K562 (cell line): ENCODE results near the gene ERCC4. TPM values are rescaled to one million over a fixed set of nuclear protein-coding genes. Genes with fewer than 3 reads are reported as not detected.

Source experiments
- HCFC1 ChIP-seq: IDR thresholded peaks from 2 replicates; pipeline ENCODE4 v1.6.1; 2012; ENCODE audit warnings: low read depth, low read length, improper control_type of control experiment
- HMG20A ChIP-seq: fragments of 450-650 bp; formaldehyde crosslinking; conservative IDR thresholded peaks from 2 replicates; pipeline ENCODE4 v1.4.0; 2020; ENCODE audit warnings: mild to moderate bottlenecking, mixed read lengths
- HNRNPK ChIP-seq: fragments of 200-400 bp; formaldehyde crosslinking; IDR thresholded peaks from one replicate; pipeline ENCODE4 v1.6.1; 2018; ENCODE audit warnings: mild to moderate bottlenecking, low read depth, low read length; ENCODE audit not compliant: poor library complexity, severe bottlenecking
- KAT7 ChIP-seq: sonication (generic); formaldehyde crosslinking; IDR thresholded peaks from 2 replicates; pipeline ENCODE4 v1.8.0; 2022; ENCODE audit warnings: missing genetic modification reagents, mild to moderate bottlenecking, borderline replicate concordance
- KDM2B ChIP-seq: fragments of 250-450 bp; sonication (Bioruptor Pico); IDR thresholded peaks from 2 replicates; pipeline ENCODE4 v1.8.0; 2021; ENCODE audit warnings: mild to moderate bottlenecking, moderate library complexity
- KHSRP ChIP-seq: fragments of 450-650 bp; IDR thresholded peaks from 2 replicates; pipeline ENCODE4 v1.6.1; 2017
- NR1H2 ChIP-seq: sonication (generic); formaldehyde crosslinking; IDR thresholded peaks from 2 replicates; pipeline ENCODE4 v1.4.0; 2020; ENCODE audit warnings: mild to moderate bottlenecking, missing genetic modification reagents
- PML ChIP-seq: IDR thresholded peaks from 2 replicates; pipeline ENCODE4 v1.6.1; 2012; ENCODE audit warnings: low read length, inconsistent platforms
- POLR3G ChIP-seq: IDR thresholded peaks from 2 replicates; pipeline ENCODE4 v1.6.1; 2011; ENCODE audit not compliant: insufficient read length, insufficient replicate concordance; ENCODE audit errors: extremely low read depth
- SNIP1 ChIP-seq: fragments of 450-650 bp; IDR thresholded peaks from 2 replicates; pipeline ENCODE4 v1.7.1; 2017; ENCODE audit warnings: low read depth, mild to moderate bottlenecking
- TAF9B ChIP-seq: fragments of 450-650 bp; IDR thresholded peaks from 2 replicates; pipeline ENCODE4 v1.6.1; 2018; ENCODE audit warnings: mild to moderate bottlenecking; ENCODE audit not compliant: partially characterized antibody
- U2AF2 ChIP-seq: fragments of 200-400 bp; formaldehyde crosslinking; optimal IDR thresholded peaks from 2 replicates; pipeline ENCODE3; 2017; ENCODE audit warnings: low read depth, mild to moderate bottlenecking, low read length
- ZNF174 ChIP-seq: fragments of 250-450 bp; sonication (Bioruptor Pico); IDR thresholded peaks from 2 replicates; pipeline ENCODE4 v1.4.0; 2020; ENCODE audit warnings: mild to moderate bottlenecking
- ZNF184 ChIP-seq: sonication (generic); formaldehyde crosslinking; IDR thresholded peaks from 2 replicates; pipeline ENCODE4 v1.5.0; 2020; ENCODE audit warnings: missing genetic modification reagents
- ZNF197 ChIP-seq: fragments of 200-800 bp; sonication (Bioruptor generic); IDR thresholded peaks from 2 replicates; pipeline ENCODE4 v1.6.1; 2016; ENCODE audit warnings: low read depth, missing genetic modification characterization, missing compliant biosample characterization
- ZNF280A ChIP-seq: fragments of 450-650 bp; IDR thresholded peaks from 2 replicates; pipeline ENCODE4 v1.6.1; 2018; ENCODE audit warnings: mild to moderate bottlenecking, low read depth; ENCODE audit not compliant: partially characterized antibody
- ZNF583 ChIP-seq: fragments of 250-450 bp; sonication (Bioruptor Pico); IDR thresholded peaks from 2 replicates; pipeline ENCODE4 v1.4.0; 2020
- polyA plus RNA-seq, 8 experiments: library from polyadenylated mRNA; depleted of rRNA in 4 of 8; stranded (reverse) in 5 of 8; unstranded in 3 of 8; fragments of >200 nt; fragmentation: Nextera tagmentation in 2 of 8; fragmentation: Illumina TruSeq in 1 of 8; extraction: Ambion mirVana in 2 of 8; extraction: Trizol in 1 of 8; gene quantifications; 2 replicates each; pipeline versions ENCODE4 v1.2.1 to v1.2.3, GENCODE V29; 2011 to 2014; ENCODE audit warnings: inconsistent platforms in 1 of 8, missing spikeins in 1 of 8
- total RNA-seq, 7 experiments: library from RNA; depleted of rRNA in 6 of 7; stranded (reverse); fragments of >200 nt in 6 of 7; fragmentation: Illumina TruSeq in 2 of 7; extraction: Trizol in 2 of 7; gene quantifications; 2 replicates each; pipeline versions ENCODE4 v1.2.1 to v1.2.3, GENCODE V29; 2011 to 2021; ENCODE audit warnings: low replicate concordance in 1 of 7
- TF ChIP-seq, protein P1 (sequence below), 2 experiments: fragments of 150-350 bp in 1 of 2; IDR thresholded peaks; 2 replicates each; pipeline ENCODE4 v1.6.1; 2012 to 2016; ENCODE audit warnings: low read depth in 2 of 2, low read length in 2 of 2, mild to moderate bottlenecking in 1 of 2, moderate library complexity in 1 of 2
- TF ChIP-seq, protein P2 (sequence below): sonication (generic); formaldehyde crosslinking; IDR thresholded peaks from 2 replicates; pipeline ENCODE4 v1.8.1; 2023; ENCODE audit warnings: mild to moderate bottlenecking, missing genetic modification reagents, moderate library complexity
- TF ChIP-seq, protein P3 (sequence below): sonication (generic); formaldehyde crosslinking; IDR thresholded peaks from 2 replicates; pipeline ENCODE4 v1.8.0; 2022; ENCODE audit warnings: missing genetic modification reagents, mild to moderate bottlenecking, moderate library complexity, borderline replicate concordance

ERCC4 gene
- total and polyA plus RNA-seq, 9 of the 15 experiments (the other 6 are each of a cell fraction or from before 2014, with no cell fraction given) = 3.7 to 10.5 (median 6.0) TPM

- no peak for TF ChIP-seq ZNF583 (CRISPR knock-in tag)
- no peak for TF ChIP-seq SNIP1
- TF ChIP-seq, protein P1, sequence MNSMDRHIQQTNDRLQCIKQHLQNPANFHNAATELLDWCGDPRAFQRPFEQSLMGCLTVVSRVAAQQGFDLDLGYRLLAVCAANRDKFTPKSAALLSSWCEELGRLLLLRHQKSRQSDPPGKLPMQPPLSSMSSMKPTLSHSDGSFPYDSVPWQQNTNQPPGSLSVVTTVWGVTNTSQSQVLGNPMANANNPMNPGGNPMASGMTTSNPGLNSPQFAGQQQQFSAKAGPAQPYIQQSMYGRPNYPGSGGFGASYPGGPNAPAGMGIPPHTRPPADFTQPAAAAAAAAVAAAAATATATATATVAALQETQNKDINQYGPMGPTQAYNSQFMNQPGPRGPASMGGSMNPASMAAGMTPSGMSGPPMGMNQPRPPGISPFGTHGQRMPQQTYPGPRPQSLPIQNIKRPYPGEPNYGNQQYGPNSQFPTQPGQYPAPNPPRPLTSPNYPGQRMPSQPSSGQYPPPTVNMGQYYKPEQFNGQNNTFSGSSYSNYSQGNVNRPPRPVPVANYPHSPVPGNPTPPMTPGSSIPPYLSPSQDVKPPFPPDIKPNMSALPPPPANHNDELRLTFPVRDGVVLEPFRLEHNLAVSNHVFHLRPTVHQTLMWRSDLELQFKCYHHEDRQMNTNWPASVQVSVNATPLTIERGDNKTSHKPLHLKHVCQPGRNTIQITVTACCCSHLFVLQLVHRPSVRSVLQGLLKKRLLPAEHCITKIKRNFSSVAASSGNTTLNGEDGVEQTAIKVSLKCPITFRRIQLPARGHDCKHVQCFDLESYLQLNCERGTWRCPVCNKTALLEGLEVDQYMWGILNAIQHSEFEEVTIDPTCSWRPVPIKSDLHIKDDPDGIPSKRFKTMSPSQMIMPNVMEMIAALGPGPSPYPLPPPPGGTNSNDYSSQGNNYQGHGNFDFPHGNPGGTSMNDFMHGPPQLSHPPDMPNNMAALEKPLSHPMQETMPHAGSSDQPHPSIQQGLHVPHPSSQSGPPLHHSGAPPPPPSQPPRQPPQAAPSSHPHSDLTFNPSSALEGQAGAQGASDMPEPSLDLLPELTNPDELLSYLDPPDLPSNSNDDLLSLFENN (IDR thresholded peaks at IDR 0.05; ENCODE audit: low read depth in 2 of 2, low read length in 2 of 2) = no peak
- no peak for TF ChIP-seq KAT7 (CRISPR knock-in tag)
- TF ChIP-seq PML = peak; percentile 60; the same call in 1 of the 2 replicates
- TF ChIP-seq ZNF197 (CRISPR knock-in tag) = no peak
- TF ChIP-seq TAF9B = no peak
- TF ChIP-seq KHSRP = no peak
- no peak for TF ChIP-seq ZNF280A
- TF ChIP-seq ZNF174 (CRISPR knock-in tag) = no peak
- TF ChIP-seq KDM2B = no peak
- TF ChIP-seq ZNF184 (CRISPR knock-in tag) = no peak
- peak; percentile 68 for TF ChIP-seq HCFC1
- TF ChIP-seq, protein P2, sequence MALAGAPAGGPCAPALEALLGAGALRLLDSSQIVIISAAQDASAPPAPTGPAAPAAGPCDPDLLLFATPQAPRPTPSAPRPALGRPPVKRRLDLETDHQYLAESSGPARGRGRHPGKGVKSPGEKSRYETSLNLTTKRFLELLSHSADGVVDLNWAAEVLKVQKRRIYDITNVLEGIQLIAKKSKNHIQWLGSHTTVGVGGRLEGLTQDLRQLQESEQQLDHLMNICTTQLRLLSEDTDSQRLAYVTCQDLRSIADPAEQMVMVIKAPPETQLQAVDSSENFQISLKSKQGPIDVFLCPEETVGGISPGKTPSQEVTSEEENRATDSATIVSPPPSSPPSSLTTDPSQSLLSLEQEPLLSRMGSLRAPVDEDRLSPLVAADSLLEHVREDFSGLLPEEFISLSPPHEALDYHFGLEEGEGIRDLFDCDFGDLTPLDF (CRISPR knock-in tag) = no peak
- TF ChIP-seq HNRNPK = no peak
- TF ChIP-seq POLR3G = no peak
- no peak for TF ChIP-seq U2AF2
- TF ChIP-seq HMG20A = no peak
- no peak for TF ChIP-seq NR1H2 (CRISPR knock-in tag)
- TF ChIP-seq, protein P3, sequence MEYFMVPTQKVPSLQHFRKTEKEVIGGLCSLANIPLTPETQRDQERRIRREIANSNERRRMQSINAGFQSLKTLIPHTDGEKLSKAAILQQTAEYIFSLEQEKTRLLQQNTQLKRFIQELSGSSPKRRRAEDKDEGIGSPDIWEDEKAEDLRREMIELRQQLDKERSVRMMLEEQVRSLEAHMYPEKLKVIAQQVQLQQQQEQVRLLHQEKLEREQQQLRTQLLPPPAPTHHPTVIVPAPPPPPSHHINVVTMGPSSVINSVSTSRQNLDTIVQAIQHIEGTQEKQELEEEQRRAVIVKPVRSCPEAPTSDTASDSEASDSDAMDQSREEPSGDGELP = peak; percentile 97
Observed at GRCh38 chr16:13919683-13920509, at the start of gene ERCC4 (continued).
